EL (cell line): ENCODE data around the gene SCARB1.
A peak's percentile ranks its signal among the peaks of the same experiment; 100 is the strongest.

ENCODE experiments used
- DNase-seq: peaks from one replicate; pipeline ENCODE4 v3.0.0-alpha.2; 2016

SCARB1 gene

GRCh38 chr12:124741211-124741610 is 122.5 kb downstream of the SCARB1 start:
- no peak for DNase-seq

DNA sequence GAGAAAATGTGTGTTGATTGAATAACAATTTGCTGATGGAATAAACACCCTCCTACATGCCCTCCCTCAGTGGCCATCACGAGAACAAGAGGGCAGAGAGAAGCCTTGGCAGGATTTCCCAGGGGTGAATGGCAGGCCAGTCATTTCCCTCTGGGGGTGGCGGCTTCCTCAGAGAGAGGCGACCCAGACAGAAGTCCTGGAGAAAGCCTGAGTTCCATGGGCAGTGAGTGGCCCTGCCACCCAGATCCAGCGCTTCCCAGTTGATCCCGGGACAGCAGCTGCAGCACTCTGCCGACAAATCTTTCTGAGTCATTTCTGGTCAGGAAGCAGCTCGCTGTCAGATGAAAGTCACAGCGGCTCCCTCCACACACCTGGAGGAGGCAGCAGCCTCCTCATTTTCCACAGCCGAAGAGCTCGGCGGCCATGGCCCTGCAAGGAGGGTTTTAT is 123.0 kb downstream of the SCARB1 start:
- DNase-seq, result peak; percentile 36

- DNase-seq, result no peak
Observed at GRCh38 chr12:124739953-124740561, 123.6 kb downstream of the SCARB1 start.

- peak; percentile 30 for DNase-seq
Observed at GRCh38 chr12:124738636-124739467, 124.8 kb downstream of the SCARB1 start.

- no peak for DNase-seq
Observed at GRCh38 chr12:124737772-124738635, 125.7 kb downstream of the SCARB1 start.

DNA sequence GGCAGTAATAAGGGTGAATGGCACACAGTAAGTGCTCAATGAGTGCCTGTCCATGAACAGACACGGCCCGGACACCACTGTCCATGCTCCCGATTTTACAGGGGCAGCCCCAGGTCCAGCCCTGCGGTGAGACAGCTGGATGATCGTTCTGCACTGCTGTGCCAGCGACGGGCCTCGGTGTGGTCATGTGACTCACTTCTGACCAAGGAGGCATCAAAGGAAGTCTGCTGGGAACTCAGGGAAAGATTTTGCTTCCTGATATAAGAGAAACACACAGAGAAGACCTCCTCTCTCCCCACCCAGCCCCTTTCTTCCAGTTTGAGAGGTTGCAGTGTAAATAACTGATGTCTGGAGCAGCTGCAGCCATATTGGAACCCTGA is 126.6 kb downstream of the SCARB1 start:
- no peak for DNase-seq

GRCh38 chr12:124736115-124737039 is 127.3 kb downstream of the SCARB1 start:
- DNase-seq, result no peak

- no peak for DNase-seq
Observed at GRCh38 chr12:124734224-124734788, 129.4 kb downstream of the SCARB1 start.

DNA sequence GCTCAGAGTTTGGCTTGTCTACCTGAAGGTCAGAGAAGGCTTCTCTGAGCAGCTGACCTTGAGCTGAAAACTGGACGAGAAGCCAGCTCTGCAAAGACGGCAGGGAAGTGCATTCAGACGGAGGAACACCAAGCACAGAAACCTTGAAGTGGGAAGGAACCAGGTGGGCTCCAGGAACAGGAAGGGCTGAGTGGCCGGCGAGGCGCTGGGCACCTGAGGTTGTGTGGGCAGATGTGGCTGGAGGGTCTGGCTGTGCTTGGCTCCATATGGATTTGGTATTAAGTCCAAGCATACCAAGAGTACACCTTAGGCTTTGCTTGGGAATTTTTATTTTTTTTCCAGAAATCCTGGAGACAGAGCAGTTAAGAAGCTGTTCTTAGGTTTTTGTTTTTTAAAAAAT is 130.6 kb downstream of the SCARB1 start:
- DNase-seq, result no peak

GRCh38 chr12:124732275-124733075 is 131.2 kb downstream of the SCARB1 start:
- DNase-seq, result no peak

GRCh38 chr12:124731869-124732268 is 131.8 kb downstream of the SCARB1 start:
- no peak for DNase-seq

GRCh38 chr12:124730455-124730932 is 133.2 kb downstream of the SCARB1 start:
- no peak for DNase-seq

DNA sequence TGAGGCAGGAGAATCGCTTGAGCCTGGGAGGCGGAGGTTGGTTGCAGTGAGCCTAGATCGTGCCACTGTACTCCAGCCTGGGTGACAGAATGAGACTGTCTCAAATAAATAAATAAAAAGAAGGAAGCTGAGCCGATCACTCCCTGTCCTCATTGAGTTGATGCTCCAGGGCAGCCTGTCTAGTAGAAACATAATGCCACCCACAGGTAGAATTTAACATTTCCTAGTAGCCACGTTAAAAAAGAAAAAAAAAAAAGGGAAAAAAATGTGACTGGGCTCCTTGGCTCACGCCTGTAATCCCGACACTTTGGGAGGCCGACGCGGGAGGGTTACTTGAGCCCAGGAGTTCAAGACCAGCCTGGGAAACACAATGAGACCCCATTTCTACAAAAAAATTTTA is 135.7 kb downstream of the SCARB1 start:
- DNase-seq, result no peak

DNA sequence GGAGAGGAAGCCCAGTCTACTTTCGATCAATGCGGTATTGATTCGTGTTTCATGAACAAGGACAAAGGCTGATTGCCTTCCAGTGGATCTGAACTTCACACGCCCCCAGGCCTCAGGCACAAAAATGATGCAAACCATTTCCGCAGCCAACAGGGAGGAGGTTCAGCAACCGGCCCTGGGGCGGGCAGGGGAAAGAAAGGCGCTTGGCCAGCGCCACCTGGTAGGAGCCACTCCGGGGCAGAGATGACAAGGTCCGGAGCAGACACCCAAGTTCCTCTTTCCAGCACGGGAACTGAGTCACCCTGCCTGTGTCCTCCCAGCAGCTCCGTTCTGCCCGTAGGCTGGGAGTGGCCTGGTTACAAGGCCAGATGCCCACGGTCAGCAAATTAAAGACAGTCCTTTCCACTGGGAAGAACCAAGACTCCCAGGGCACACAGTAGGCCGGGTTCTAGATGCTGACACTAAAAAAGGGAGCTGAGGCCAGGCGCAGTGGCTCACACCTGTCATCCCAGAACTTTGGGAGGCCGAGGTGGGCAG is 136.3 kb downstream of the SCARB1 start:
- peak; percentile 77 for DNase-seq
